Activated CD8-positive, alpha-beta memory T cell treated with anti-CD3 and anti-CD28 coated beads, Interleukin-2, amount 50 U/mL, for 4 hours (primary cell): ENCODE results near the gene ADH4.

Experiments used
- DNase-seq: peaks from one replicate; pipeline ENCODE4 v3.0.0-alpha.2; 2020

ADH4 gene

DNA sequence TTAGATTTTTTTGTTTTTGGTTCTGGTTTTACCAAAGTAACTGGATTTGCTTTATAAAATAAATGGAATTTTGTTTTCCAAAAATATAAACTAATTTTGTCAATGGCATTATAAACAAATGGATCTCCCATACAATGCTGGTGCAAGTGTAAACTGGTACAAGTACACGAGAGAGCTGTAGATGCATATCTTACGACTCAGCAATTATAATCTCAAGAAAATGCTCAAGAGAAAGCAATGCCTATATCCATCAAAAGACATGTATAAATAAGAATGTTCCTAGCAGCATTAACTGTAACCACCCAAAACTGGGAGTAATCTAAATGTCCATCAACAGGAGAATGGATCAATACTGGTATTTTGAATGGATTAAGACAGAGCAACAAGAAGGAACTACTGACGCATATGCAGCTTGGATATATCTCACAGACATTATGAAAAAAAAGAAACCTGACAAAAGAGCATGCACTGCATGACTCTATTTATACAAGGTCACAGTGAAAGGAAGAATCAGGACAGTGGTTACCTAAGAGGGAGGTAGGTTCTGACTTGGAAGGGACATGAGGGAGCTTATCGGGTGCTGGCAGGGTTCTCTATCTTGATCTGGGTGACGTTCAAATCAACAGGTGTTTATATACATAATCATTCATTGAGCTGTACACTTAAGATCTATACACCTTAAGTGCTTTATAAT, 65.0 kb downstream of the ADH4 start:
- no peak for DNase-seq

DNA sequence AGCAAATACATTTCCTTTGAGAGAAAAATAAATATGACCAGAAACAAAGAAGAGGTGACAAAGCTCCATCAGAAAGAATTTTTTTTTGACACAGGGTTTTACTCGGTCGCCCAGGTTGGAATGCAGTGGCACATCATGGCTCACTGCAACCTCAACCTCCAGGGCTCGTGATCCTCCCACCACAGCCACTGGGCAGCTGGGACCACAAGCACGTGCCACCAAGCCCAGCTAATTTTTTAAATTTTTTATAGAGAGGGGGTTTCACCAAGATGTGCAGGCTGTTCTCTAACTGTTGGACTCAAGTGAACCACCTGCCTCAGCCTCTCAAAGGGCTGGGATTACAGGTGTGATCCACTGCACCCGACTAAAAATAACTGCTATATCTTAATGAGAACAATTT, 65.8 kb downstream of the ADH4 start:
- no peak for DNase-seq

- DNase-seq = no peak
Measured at GRCh38 chr4:99077177-99077576, 66.9 kb downstream of the ADH4 start.

DNA sequence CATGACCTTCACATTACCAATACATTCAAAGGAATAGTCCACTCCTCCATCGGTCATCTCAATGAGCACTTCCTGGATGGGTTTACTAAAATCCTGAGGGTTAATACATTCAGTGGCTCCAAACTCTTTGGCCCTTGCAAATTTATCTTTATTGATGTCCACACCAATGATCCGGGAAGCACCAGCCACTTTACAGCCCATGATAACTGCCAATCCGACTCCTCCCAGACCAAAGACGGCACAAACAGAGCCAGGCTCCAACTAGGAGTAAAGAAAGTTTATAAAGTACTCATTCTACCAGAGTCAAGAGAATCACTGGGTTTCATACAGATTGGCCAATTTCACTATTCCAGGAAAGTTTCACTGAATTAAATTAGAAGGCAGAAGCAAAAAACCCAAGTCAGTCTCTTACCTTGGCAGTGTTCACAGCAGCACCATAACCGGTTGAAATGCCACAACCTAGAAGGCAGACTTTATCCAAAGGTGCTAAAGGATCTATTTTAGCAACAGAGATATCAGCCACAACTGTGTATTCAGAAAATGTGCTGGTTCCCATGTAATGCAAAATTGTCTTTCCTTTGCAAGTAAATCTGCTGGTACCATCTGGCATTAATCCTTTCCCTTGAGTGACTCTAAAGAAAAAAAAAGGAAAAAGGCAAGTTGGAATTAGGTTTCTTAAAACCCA, 67.7 kb downstream of the ADH4 start:
- DNase-seq = no peak

DNA sequence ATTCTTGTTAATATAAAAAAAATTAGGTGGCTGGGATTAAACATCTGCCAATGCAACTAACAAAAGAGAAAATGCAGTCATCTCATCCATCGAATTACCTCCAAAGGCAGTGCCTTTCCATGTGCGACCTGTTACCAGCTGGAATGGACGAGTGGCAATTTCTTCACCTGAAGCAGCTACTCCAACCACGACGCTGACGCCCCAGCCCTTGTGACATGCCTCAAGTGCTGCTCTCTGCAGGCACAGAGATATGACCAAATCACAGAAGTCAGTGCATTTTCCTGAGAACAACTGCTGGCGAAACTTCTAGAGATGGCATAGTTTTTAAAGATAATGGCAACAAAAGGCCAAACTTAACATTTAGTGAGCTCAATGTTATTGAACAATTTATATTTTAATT, 69.3 kb downstream of the ADH4 start:
- no peak for DNase-seq
